Measurements from ENCODE around the gene C5orf52. TPM values are rescaled to one million over a fixed set of nuclear protein-coding genes. Genes with fewer than 3 reads are reported as not detected.
"Not testable (repeated sequence)": the region's sequence is repeated elsewhere in the genome, so short reads cannot be mapped to it uniquely, and the experiment has no call there.

C5orf52 gene
- total RNA-seq, 4 donors from 2014 or later: not detected

- Histone ChIP-seq H3K4me1 (no peaks in the 10 kb centered on the region), H3K4me3 (no peak overlapping the region), H3K9me3 (no peaks in the 10 kb centered on the region), H3K27ac (no peak overlapping the region), H3K27me3 (no peaks in the 10 kb centered on the region), H3K36me3 (no peaks in the 10 kb centered on the region)
- intact Hi-C loops (cut with DNase I; ENCODE audit: low total_unique reads): no loop called here
- 94 to 100% methylated on average over 2 of the region's 2 CpGs for WGBS, 2 donors (ENCODE audit: low coverage in 1 of 2)
- TF ChIP-seq POLR2AphosphoS5 (IDR thresholded peaks at IDR 0.05) (no peak), POLR2A (IDR thresholded peaks at IDR 0.05) (no peak), CTCF (IDR thresholded peaks at IDR 0.05) (no peak), EP300 (IDR thresholded peaks at IDR 0.05; ENCODE audit: low read depth) (no peak)
- in situ Hi-C loops (cut with MboI; ENCODE audit: low pct_ligation_motif_present in 1 of 4, low pct_unique_long_range_greater_than_20kb in 1 of 4, low sequenced_read_pairs in 3 of 4): no loop called here
- no peak for DNase-seq
These were observed 8.9 kb downstream of the C5orf52 start for GRCh38 chr5:157680239-157680638.

- Histone ChIP-seq H3K27me3 (no peaks in the 10 kb centered on the region), H3K4me1 (peaks cover 0 to 2% (median 0%) of the 10 kb centered on the region in 4 donors), H3K36me3 (no peaks in the 10 kb centered on the region), H3K27ac (no peak overlapping the region), H3K9me3 (no peaks in the 10 kb centered on the region), H3K4me3 (no peak overlapping the region)
- in situ Hi-C loops (cut with MboI; ENCODE audit: low pct_ligation_motif_present in 1 of 4, low pct_unique_long_range_greater_than_20kb in 1 of 4, low sequenced_read_pairs in 3 of 4): no loop called here
- intact Hi-C loops (cut with DNase I; ENCODE audit: low total_unique reads): no loop called here
- 68% methylated on average over 4 of the region's 4 CpGs; no CpG with 5 or more reads in 1 of the 2 donors for WGBS, 2 donors (ENCODE audit: low coverage in 1 of 2)
- TF ChIP-seq POLR2A (IDR thresholded peaks at IDR 0.05): no peak
- no peak for TF ChIP-seq CTCF (IDR thresholded peaks at IDR 0.05)
- TF ChIP-seq POLR2AphosphoS5 (IDR thresholded peaks at IDR 0.05): no peak
- no peak for TF ChIP-seq EP300 (IDR thresholded peaks at IDR 0.05; ENCODE audit: low read depth)
- no peak for DNase-seq
These were observed 9.7 kb downstream of the C5orf52 start for GRCh38 chr5:157681048-157681447.

- H3K27me3 ChIP-seq: no peaks in the 10 kb centered on the region
- 58 to 100% methylated on average over 2 to 3 of the region's 3 CpGs for WGBS, 2 donors (ENCODE audit: low coverage in 1 of 2)
- peaks cover 0 to 5% (median 2%) of the 10 kb centered on the region in 4 donors for H3K4me1 ChIP-seq
- no peak overlapping the region for H3K4me3 ChIP-seq
- H3K9me3 ChIP-seq: no peaks in the 10 kb centered on the region
- no peak for DNase-seq
- no peaks in the 10 kb centered on the region for H3K36me3 ChIP-seq
- no peak overlapping the region for H3K27ac ChIP-seq
- in situ Hi-C loops (cut with MboI; ENCODE audit: low pct_ligation_motif_present in 1 of 4, low pct_unique_long_range_greater_than_20kb in 1 of 4, low sequenced_read_pairs in 3 of 4): no loop called here
- TF ChIP-seq CTCF (IDR thresholded peaks at IDR 0.05): no peak
- TF ChIP-seq POLR2A (IDR thresholded peaks at IDR 0.05): no peak
- TF ChIP-seq EP300 (IDR thresholded peaks at IDR 0.05; ENCODE audit: low read depth): no peak
- no peak for TF ChIP-seq POLR2AphosphoS5 (IDR thresholded peaks at IDR 0.05)
- intact Hi-C loops (cut with DNase I; ENCODE audit: low total_unique reads): no loop called here
These were observed 10.9 kb downstream of the C5orf52 start for GRCh38 chr5:157682257-157682656.

- H3K27me3 ChIP-seq; H3K4me3 ChIP-seq; intact Hi-C loops (cut with DNase I; ENCODE audit: low total_unique reads); DNase-seq; in situ Hi-C loops (cut with MboI; ENCODE audit: low pct_ligation_motif_present in 1 of 4, low pct_unique_long_range_greater_than_20kb in 1 of 4, low sequenced_read_pairs in 3 of 4); H3K4me1 ChIP-seq; H3K36me3 ChIP-seq; H3K9me3 ChIP-seq: not testable (repeated sequence)
- 79 to 82% methylated on average over 4 to 14 of the region's 14 CpGs for WGBS, 2 donors (ENCODE audit: low coverage in 1 of 2)
- peak overlapping the region in 2 of 4 donors; percentile 25 for H3K27ac ChIP-seq
These were observed 15.2 kb downstream of the C5orf52 start for GRCh38 chr5:157686276-157687197.

All from transverse colon (tissue), 4 donors.